ENCODE results near the gene KRTAP5-2.

Gene KRTAP5-2

DNA sequence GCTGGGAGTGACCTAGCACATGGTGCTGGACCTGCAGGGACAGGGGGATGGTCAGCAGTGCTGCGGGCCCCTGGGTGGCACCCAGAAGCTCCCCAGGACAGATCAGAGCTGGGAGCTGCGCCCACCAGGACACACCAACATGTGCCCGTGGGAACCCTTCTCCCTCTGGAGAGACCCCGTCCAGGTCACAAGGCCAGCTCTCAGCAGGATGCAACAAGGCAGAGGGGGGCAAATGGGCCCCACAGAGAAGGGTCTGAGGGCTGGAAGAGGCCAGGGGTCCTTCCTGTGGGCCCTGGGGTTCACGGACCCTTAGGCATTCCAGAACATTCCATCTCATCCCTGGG is 32.2 kb downstream of the KRTAP5-2 start:
- DNase-seq: no peak

GRCh38 chr11:1565173-1565903 is 32.8 kb downstream of the KRTAP5-2 start:
- no peak for DNase-seq

- no peak for DNase-seq
Observed at GRCh38 chr11:1564535-1565172, 33.4 kb downstream of the KRTAP5-2 start.

GRCh38 chr11:1563697-1564534 is 34.2 kb downstream of the KRTAP5-2 start:
- DNase-seq: no peak

DNA sequence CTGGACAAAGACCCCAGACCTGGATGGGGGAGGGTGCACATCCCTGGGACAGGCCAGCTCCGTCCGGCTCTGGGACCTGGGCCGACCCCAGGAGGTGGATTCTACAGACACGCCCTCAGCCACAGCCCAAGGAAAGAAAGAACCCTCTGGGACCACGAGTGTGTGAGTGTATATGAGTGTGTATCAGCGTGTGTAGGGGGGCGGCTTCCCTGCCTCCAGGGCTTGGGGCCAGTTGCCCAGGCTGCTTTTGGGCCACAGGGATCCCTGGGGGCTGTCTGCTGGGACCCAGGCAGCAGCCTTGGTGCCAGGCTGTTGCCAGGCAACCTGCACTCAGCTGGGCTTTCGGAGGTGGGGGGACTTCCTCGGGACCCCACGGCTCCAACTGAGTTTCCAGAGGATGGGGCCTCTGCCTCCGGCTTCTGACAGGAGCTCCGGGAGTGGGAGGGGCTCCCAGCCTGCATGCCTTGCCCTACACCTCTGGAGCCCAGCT is 34.9 kb downstream of the KRTAP5-2 start:
- DNase-seq: no peak

DNA sequence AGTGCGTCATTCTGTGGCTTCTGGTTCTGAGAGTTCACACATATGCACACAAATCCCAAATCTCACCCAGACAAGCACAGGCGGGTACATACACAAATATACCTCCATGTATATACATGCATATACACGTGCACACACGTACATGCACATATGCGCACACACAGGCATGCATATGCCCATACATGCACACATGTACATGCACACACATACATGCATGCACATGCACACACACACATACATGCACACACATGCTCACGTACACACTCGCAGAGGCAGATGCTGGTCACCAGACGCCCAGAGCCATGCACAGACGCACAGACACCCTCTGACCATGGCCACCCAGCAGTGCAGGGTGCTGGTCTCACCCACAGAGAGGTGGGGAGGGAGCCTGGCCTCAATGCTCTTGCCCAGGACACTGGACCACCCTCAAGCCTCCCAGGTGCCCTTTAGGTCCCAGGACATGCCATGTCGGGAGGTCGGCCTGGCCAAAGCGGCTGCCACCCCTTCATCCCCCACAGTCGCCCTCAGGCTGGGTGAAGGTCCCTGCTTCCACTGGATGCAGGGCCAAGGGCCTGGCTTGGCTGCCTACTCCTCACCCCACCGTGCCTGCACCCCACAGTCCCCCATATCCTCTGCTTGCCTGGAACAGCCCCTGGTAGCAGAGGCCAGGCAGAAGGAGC is 35.5 kb downstream of the KRTAP5-2 start:
- no peak for DNase-seq

- DNase-seq: no peak
Observed at GRCh38 chr11:1561955-1562354, 36.1 kb downstream of the KRTAP5-2 start.

DNA sequence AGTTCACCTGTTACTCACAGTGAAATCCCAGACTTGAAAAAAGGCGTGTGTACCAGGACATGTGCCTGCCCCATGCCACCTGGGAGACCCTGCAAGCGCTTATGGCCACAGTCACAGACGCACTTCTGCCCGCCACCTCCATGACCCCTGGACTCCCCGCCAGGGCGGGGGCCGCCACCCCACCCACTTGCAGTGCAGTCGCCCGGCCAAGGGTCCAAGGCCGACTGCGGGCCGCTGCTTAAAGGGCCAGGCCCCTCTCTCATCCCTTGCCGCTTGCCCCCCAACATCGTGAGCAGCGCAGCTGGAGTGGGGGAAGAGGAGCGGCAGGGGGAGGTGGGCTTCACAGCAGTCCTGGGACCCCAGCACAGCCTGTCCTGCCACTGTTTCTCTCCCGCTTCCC is 36.8 kb downstream of the KRTAP5-2 start:
- no peak for DNase-seq

- DNase-seq: no peak
Observed at GRCh38 chr11:1560649-1561251, 37.3 kb downstream of the KRTAP5-2 start.

DNA sequence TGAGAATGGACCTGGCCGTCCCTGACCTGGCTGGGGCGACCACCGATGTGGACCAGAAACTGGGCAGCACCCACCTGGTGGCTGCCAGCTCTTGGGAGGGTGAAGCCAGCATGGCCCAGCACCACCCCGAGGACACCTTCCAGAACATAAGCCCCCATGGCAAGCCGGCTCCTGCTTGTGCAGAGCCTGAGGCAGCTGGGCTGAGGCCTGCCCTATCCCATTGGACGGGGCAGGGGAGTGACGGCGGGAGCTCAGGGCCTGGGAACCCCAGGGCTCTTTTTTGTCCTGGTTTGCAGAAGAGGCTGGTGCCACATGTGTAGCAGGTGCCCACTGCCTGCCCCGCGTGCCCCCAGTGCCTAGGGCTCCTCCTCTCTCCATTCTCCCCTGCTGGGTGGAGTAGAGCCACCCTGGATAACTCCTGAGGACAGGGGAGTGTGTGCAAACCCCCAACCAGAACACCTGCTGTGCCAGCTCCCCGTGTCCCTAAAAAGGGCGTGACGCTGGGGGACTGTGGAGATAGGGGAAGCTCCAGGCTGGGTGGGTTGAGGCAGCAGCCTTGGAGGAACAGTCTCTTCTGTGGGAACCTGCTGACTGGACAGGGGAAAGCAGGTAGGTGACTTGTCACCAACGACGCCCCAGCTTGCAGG is 38.0 kb downstream of the KRTAP5-2 start:
- no peak for DNase-seq

- no peak for DNase-seq
Observed at GRCh38 chr11:1559111-1559951, 38.8 kb downstream of the KRTAP5-2 start.

- DNase-seq: no peak
Observed at GRCh38 chr11:1558775-1559110, 39.4 kb downstream of the KRTAP5-2 start.

DNA sequence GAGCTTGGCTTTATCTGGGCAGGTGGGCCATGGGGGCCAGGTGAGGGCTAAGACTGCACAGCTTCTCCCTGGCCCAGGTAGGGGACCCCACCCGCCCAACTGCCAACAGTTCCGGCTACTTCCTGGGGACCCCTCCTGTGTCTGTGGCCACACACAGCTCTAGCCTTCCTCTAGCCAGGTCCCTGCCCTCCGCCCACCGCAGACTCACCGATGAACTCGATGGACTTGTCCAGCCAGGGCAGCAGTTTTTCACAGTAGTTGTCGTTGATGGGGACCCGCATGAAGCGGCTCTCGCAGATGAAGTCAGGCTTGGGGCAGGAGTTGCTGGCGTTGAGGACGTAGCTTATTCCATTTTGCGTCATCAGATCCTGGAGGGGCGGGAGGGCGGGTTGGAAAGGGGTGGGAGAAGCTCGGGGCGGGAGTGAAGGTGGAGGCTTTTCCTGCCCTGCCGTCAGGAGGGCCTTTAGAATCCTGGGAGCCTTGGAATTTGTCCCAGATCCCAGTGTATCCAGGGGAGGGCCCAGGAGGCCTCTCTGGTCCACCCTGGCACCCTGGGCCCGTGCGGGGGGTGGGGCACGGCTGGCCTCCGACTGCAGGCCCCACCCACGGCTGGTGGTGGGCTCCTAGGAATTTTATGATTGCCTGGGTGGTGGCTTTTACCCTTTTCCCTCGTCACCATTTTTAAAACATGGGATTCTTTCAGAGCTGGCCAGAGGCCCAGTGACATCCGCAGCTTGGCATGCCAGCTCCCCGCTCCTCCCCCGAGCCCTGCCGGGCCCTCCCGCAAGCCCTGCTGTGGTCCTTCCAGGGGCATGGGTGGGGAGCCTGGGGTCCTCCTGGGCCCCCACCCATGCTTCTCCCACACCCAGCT is 40.0 kb downstream of the KRTAP5-2 start:
- DNase-seq: no peak

DNA sequence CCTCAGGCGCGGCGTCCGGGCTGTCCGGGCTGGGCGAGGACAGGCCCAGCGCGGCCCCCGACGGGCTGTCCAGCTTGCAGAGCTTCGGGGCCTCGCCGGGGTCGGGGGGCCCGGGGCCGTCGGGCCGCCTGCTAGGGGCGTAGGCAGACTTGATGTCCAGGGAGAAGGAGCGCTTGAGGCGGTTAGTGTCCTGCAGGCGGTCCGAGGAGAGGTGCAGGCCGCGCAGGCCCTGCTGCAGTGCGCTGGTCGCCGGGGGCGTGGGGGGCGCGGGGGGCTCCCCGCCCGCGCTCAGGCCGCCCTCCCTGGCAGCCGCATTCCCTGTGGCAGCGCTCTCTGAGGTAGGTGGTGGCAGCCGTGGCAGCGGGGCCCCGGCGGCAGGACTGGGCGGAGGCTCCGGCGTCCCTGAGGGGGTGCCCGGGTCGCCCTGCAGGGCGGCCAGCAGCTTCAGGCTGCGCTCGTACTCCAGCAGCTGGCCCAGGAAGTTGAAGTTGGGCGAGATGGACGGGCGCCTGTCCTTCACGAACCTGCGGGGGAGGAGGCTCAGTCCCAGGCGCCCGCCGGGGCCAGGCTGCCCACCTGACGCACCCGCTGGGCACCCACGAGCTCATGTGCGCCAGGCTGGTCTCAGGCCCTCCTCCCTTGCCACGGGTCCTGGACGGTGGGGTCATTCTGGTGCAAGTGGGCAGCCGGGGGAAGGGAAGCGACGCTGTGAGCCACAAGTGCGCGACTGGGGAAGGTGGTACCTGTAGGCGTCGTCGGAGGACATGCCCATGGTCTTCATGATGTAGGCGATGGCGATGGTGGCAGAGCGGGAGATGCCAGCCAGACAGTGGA is 40.8 kb downstream of the KRTAP5-2 start:
- DNase-seq: no peak

- DNase-seq: no peak
Observed at GRCh38 chr11:1556278-1556902, 41.7 kb downstream of the KRTAP5-2 start.

DNA sequence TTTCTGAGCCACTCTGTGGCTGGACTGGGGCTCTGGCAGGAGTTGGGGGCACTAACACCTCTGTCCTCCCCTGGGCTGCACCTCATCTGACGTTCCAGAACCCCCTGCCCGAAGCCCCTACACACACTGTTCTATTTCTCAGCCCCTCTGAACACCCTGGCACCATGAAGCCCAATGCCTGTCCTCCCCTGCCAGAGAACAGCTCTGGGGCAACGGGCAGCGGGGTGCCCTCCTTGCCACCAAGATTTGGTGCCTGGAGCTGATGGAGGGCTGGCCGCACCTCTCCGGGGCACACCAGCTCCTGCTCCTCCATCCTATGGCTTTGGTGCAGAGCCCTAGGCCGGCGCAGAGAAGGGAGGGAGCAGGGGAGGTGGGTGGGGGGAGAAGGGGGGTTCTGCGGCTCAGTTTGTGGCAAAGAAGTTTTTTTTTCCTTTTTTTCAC is 42.4 kb downstream of the KRTAP5-2 start:
- no peak for DNase-seq

DNA sequence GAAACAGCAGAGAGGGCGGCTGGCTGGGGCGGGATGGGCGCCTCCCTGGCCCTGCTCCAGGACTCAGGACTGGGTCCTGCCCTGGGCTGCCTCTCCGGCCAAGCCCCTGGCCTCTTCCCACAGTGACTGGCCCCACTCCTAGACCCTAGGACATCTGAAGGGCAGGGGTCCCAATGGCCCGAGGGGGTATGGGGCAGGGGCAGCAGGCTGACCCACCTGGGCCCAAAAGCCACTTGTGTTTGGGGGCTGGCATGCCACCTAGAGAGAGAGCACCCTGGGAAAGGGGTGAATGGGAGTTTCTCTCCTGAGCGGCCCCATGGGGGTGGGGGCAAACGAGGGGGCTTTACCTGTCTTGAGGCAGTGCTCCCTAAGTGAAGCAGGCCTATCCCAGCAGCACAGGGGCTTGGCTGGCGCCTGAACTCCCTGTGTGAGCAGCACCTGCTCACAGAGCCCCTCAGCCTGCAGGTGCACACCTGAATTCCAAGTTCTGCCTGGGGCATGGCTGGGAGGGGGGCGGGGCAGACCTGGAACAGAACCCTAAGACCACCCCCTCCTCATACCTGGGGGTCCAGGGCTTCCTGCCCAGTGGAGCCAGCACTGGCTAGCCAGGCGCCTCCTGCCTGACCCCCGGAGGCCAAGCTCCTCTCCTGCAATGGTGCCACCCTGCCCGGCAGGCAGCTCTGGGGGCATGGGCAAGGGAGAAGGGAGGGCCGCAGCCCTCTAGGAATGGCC is 42.9 kb downstream of the KRTAP5-2 start:
- DNase-seq: no peak
